Kidney (tissue), 14 donors: ENCODE results near the gene HECTD4. TPM values are rescaled to one million over a fixed set of nuclear protein-coding genes. Genes with fewer than 3 reads are reported as not detected.

Experiments used
- DNase-seq, 5 donors: peaks; one replicate each; pipeline ENCODE4 v3.0.0-alpha.2; 2013 to 2020
- FAIRE-seq: peaks from 2 replicates; lab custom pipeline; 2012; peaks lifted over from hg19 to GRCh38; lab: Jason Lieb, UNC
- H3K27ac ChIP-seq, 2 donors: one replicate each; pipeline ENCODE4 v1.7.0; 2013; ENCODE audit warnings: low read depth in 2 of 2, low read length in 2 of 2, inconsistent platforms in 1 of 2
- H3K27me3 ChIP-seq: one replicate; pipeline ENCODE4 v1.7.1; 2013; ENCODE audit warnings: low read length, inconsistent platforms; ENCODE audit not compliant: control insufficient read depth, insufficient read depth
- H3K36me3 ChIP-seq, 3 donors: one replicate each; pipeline versions ENCODE4 v1.7.0 to v1.7.1; 2013; ENCODE audit warnings: low read length in 3 of 3, control low read depth in 1 of 3, inconsistent platforms in 1 of 3; ENCODE audit not compliant: insufficient read depth in 3 of 3, control insufficient read depth in 2 of 3
- H3K4me1 ChIP-seq, 3 donors: one replicate each; pipeline versions ENCODE4 v1.7.0 to v1.7.1; 2013; ENCODE audit warnings: low read length in 3 of 3, inconsistent platforms in 1 of 3, low read depth in 1 of 3; ENCODE audit not compliant: control insufficient read depth in 2 of 3, insufficient read depth in 2 of 3
- H3K4me3 ChIP-seq, 3 donors: one replicate each; pipeline versions ENCODE4 v1.7.0 to v1.8.1; 2013; ENCODE audit warnings: low read length in 3 of 3, control low read depth in 1 of 3, inconsistent platforms in 1 of 3
- H3K9ac ChIP-seq, 3 donors: one replicate each; pipeline versions ENCODE4 v1.7.0 to v1.7.1; 2013; ENCODE audit warnings: low read length in 3 of 3, control low read depth in 1 of 3, inconsistent platforms in 1 of 3
- H3K9me3 ChIP-seq, 3 donors: one replicate each; pipeline versions ENCODE4 v1.7.0 to v1.7.1; 2013; ENCODE audit warnings: low read length in 3 of 3, control low read depth in 1 of 3, inconsistent platforms in 1 of 3; ENCODE audit not compliant: control insufficient read depth in 2 of 3, insufficient read depth in 1 of 3
- intact Hi-C: fragments of 100-400 bp; cut with DNase I; formaldehyde crosslinking; loops from one replicate; pipeline ENCODE4 v1.11.1; 2022
- polyA plus RNA-seq: library from polyadenylated mRNA; stranded (reverse); fragments of 350-450 nt; fragmentation: Illumina TruSeq; extraction: RNeasy Lipid Tissue Mini Kit (QIAGEN cat#74804); gene quantifications from one replicate; pipeline ENCODE4 v1.2.3, GENCODE V29; 2014; ENCODE audit warnings: low read depth, low replicate concordance; ENCODE audit not compliant: insufficient read depth
- total RNA-seq: library from RNA; stranded (reverse); fragmentation: NEBNext Ultra II Directional; extraction: Animal tissue kit (Norgen Biotek cat#: 25700); gene quantifications from one replicate; pipeline ENCODE4 v1.2.1, GENCODE V29; 2021
- TF ChIP-seq, protein P1 (sequence below): IDR thresholded peaks from 3 replicates; pipeline ENCODE4 v1.5.1; 2012; ENCODE audit warnings: mild to moderate bottlenecking, moderate library complexity, borderline replicate concordance; ENCODE audit not compliant: insufficient read depth; ENCODE audit errors: extremely low read depth
- donor health status: control.
- donor health status: control.
- donor health status: control.
- donor health status: control.
- donor health status: control.
- donor health status: DM: yes; HTN: yes; CAD: no.
- donor health status: Normal renal cell carcinoma (clear cell type).

HECTD4 gene
- total and polyA plus RNA-seq, 2 donors from 2014 or later = 15.6 to 53.1 TPM

DNA sequence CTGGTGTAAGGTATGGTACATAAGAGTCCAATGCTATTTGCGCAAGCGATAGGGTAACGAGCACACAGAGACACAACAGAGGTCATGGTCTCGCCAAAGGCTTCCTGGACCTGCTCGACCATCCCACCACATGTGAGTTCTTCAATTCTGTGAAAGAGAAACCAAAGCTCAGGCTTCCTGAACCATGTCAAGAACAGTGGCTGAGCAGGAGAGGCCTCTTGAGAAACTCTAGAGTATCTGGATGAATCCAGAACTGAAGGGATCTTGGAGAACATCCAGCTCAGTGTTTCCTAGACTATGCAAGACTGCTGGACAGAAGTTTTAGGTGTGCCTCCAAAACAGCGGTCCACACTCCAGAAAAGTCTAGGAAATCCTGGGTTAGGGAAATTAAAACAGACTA is 142.3 kb downstream of the HECTD4 start:
- Histone ChIP-seq H3K4me1 (no peaks in the 10 kb centered on the region), H3K27ac (no peak overlapping the region), H3K27me3 (no peaks in the 10 kb centered on the region), H3K9ac (no peak overlapping the region), H3K9me3 (no peaks in the 10 kb centered on the region), H3K36me3 (peaks cover 6 to 58% (median 27%) of the 10 kb centered on the region in 3 donors), H3K4me3 (no peak overlapping the region)
- DNase-seq (no peak), FAIRE-seq (no peak)
- TF ChIP-seq, protein P1, sequence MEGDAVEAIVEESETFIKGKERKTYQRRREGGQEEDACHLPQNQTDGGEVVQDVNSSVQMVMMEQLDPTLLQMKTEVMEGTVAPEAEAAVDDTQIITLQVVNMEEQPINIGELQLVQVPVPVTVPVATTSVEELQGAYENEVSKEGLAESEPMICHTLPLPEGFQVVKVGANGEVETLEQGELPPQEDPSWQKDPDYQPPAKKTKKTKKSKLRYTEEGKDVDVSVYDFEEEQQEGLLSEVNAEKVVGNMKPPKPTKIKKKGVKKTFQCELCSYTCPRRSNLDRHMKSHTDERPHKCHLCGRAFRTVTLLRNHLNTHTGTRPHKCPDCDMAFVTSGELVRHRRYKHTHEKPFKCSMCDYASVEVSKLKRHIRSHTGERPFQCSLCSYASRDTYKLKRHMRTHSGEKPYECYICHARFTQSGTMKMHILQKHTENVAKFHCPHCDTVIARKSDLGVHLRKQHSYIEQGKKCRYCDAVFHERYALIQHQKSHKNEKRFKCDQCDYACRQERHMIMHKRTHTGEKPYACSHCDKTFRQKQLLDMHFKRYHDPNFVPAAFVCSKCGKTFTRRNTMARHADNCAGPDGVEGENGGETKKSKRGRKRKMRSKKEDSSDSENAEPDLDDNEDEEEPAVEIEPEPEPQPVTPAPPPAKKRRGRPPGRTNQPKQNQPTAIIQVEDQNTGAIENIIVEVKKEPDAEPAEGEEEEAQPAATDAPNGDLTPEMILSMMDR = no peak
- intact Hi-C loops = no loop called here

DNA sequence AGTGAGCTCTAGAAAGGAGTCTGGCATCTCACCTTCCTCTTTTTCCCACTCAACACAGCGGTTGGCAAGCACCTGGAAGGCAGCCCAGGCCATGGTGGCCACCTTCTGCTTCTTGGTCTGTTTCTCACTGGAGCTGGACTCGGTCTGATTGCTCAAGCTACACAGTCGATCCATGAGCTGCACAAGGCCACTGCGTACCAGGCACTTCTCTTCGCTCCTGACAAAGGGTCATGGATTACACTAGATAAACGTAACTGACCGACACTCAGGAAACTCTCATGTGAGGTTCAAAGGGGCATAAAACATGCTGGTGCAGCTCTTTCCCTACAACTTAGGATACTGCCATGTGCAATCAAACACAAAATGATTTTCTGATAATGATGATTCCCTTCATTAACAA is 143.2 kb downstream of the HECTD4 start:
- no peak overlapping the region for H3K9ac ChIP-seq
- TF ChIP-seq, protein P1 = no peak
- no peaks in the 10 kb centered on the region for H3K9me3 ChIP-seq
- DNase-seq = no peak
- intact Hi-C loops = no loop called here
- no peak overlapping the region for H3K27ac ChIP-seq
- no peaks in the 10 kb centered on the region for H3K27me3 ChIP-seq
- H3K4me3 ChIP-seq = no peak overlapping the region
- FAIRE-seq = no peak
- no peaks in the 10 kb centered on the region for H3K4me1 ChIP-seq
- H3K36me3 ChIP-seq = peaks cover 6 to 62% (median 32%) of the 10 kb centered on the region in 3 donors

DNA sequence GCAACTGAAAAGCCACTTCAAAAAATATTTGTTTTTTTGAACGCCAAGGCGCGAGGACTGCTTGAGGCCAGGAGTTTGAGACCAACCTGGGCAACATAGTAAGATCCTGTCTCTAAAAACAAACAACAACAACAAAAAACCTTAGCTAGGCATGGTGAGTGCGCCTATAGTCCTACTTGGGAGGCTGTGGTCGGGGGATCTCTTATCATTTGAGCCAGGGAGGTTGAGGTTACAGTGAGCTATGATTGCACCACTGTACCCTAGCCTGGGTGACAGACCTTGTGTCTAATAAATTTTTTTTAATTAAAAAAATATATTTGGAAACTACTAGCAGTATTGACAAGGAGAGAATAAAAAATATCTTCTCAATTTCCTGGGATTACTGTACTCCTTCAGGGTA is 143.8 kb downstream of the HECTD4 start:
- H3K4me3 ChIP-seq = no peak overlapping the region
- no peaks in the 10 kb centered on the region for H3K9me3 ChIP-seq
- no peak overlapping the region for H3K27ac ChIP-seq
- DNase-seq = no peak
- no peak for FAIRE-seq
- no peaks in the 10 kb centered on the region for H3K27me3 ChIP-seq
- H3K36me3 ChIP-seq = peaks cover 6 to 62% (median 31%) of the 10 kb centered on the region in 3 donors
- H3K4me1 ChIP-seq = no peaks in the 10 kb centered on the region
- no peak overlapping the region for H3K9ac ChIP-seq
- TF ChIP-seq, protein P1 = no peak
- intact Hi-C loops = no loop called here

DNA sequence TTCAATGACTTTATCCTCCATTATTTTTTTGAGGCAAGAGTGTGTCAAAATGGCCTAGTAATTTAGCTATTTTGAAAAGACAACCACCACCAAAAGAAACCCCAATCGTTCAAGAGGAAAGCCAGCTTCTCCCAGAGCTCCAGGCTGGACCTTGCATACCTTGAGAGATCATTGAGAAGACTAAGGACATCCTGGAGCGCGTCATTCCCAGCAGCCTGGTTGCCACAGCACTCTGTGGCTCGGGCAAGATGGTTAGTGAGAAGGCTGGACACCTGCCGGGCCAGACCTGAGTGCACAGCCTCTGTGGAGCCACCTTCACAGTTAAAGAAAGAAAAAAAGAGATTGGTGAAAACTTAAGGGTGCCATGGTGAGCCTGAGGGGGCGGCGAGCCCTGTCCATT is 145.4 kb downstream of the HECTD4 start:
- no peak overlapping the region for H3K9ac ChIP-seq
- no peaks in the 10 kb centered on the region for H3K27me3 ChIP-seq
- H3K36me3 ChIP-seq = peaks cover 6 to 59% (median 30%) of the 10 kb centered on the region in 3 donors
- no peak overlapping the region for H3K4me3 ChIP-seq
- DNase-seq (no peak), FAIRE-seq (no peak)
- TF ChIP-seq, protein P1 = no peak
- no peaks in the 10 kb centered on the region for H3K4me1 ChIP-seq
- no peak overlapping the region for H3K27ac ChIP-seq
- H3K9me3 ChIP-seq = no peaks in the 10 kb centered on the region
- intact Hi-C loops = no loop called here
